ENCODE results near the gene ESPL1. TPM values are rescaled to one million over a fixed set of nuclear protein-coding genes. Genes with fewer than 3 reads are reported as not detected.

The ESPL1 gene
- total RNA-seq, 1 experiment from 2014 or later = 61.4 TPM

DNA sequence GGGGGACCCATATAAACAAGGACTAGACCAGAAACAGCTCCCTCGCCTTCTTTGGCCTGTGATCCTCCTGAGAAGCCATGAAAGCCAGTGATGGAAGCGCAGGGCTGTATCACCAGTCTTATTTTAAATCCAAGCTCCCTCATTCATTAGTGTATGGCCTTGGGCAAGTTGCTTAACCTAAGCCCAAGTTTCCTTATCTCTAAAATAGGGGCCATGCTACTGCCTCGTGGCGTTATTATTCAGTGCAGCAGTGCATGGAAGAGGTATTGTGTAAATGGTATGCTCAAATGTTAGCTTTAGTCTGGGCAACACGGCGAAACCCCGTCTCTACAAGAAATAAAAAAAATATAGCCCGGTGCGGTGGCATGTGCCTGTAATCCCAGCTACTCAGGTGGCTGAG, 9.9 kb downstream of the ESPL1 start:
- CTCF ChIA-PET = interaction anchor here (1.0 to 2.8 kb wide), 6 partner anchors 53 to 179 kb away, joined by 3 to 15 read pairs (median 3); no protein-coding TSS in a partner anchor
- Mint-ChIP-seq H3K36me3 (peaks cover 73% of the 10 kb centered on the region), H3K27ac (no peak overlapping the region), H3K27me3 (ENCODE audit: low read depth) (no peaks in the 10 kb centered on the region), H3K4me1 (no peaks in the 10 kb centered on the region), H3K4me3 (no peak overlapping the region), H3K9me3 (no peaks in the 10 kb centered on the region)
- POLR2A ChIA-PET = no interaction called here
- DNase-seq (ENCODE audit: low spot score) (no peak), ATAC-seq (no peak)
- no peak for TF ChIP-seq CREB1 (CRISPR knock-in tag; IDR thresholded peaks at IDR 0.05)
- TF ChIP-seq, protein P1, sequence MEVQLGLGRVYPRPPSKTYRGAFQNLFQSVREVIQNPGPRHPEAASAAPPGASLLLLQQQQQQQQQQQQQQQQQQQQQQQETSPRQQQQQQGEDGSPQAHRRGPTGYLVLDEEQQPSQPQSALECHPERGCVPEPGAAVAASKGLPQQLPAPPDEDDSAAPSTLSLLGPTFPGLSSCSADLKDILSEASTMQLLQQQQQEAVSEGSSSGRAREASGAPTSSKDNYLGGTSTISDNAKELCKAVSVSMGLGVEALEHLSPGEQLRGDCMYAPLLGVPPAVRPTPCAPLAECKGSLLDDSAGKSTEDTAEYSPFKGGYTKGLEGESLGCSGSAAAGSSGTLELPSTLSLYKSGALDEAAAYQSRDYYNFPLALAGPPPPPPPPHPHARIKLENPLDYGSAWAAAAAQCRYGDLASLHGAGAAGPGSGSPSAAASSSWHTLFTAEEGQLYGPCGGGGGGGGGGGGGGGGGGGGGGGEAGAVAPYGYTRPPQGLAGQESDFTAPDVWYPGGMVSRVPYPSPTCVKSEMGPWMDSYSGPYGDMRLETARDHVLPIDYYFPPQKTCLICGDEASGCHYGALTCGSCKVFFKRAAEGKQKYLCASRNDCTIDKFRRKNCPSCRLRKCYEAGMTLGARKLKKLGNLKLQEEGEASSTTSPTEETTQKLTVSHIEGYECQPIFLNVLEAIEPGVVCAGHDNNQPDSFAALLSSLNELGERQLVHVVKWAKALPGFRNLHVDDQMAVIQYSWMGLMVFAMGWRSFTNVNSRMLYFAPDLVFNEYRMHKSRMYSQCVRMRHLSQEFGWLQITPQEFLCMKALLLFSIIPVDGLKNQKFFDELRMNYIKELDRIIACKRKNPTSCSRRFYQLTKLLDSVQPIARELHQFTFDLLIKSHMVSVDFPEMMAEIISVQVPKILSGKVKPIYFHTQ (CRISPR knock-in tag; IDR thresholded peaks at IDR 0.05) = no peak

DNA sequence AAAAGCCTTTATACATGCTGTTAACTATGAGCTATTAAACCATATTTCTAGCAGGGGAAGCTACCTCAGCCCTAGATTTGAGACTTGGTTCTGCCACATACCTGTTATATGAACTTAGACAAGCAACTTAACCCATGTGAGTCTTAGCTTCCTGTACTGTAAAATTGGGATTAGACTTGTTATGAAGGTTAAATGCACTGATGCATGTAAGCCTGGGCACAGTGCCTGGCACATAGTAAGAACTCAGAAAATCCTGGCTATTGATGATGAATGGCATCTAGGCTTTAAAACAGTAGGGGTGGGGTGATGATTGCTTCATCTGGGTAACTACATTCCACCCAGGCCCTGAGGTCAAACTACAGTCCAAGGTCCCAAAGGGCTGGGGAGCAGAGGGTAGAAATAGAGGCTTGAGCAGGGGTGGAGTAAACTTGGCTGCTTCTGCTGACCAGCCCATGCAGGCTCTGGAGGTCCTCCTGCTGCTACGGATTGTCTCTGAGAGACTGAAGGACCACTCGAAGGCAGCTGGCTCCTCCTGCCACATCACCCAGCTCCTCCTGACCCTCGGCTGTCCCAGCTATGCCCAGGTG, 11.3 kb downstream of the ESPL1 start:
- Mint-ChIP-seq H3K27me3 (ENCODE audit: low read depth) (no peaks in the 10 kb centered on the region), H3K4me1 (no peaks in the 10 kb centered on the region), H3K36me3 (peaks cover 80% of the 10 kb centered on the region), H3K4me3 (no peak overlapping the region), H3K9me3 (no peaks in the 10 kb centered on the region), H3K27ac (no peak overlapping the region)
- ChIA-PET POLR2A (no interaction called here), CTCF (interaction anchor here (0.6 to 1.3 kb wide), 4 partner anchors 42 to 124 kb away, joined by 3 to 5 read pairs (median 4); partner anchors contain the start of gene AAAS)
- no peak for DNase-seq (ENCODE audit: low spot score)
- no peak for ATAC-seq
- TF ChIP-seq ZNF138 (CRISPR knock-in tag; conservative IDR thresholded peaks at IDR 0.05) (no peak), JAZF1 (CRISPR knock-in tag; IDR thresholded peaks at IDR 0.05) (no peak), NR3C1 (CRISPR knock-in tag; conservative IDR thresholded peaks at IDR 0.05; ENCODE audit: low read depth) (no peak), CREM (CRISPR knock-in tag; IDR thresholded peaks at IDR 0.05) (no peak), CBFB (CRISPR knock-in tag; IDR thresholded peaks at IDR 0.05; ENCODE audit: low read depth) (no peak), SMAD3 (CRISPR knock-in tag; IDR thresholded peaks at IDR 0.05; ENCODE audit: borderline replicate concordance) (no peak)
- TF ChIP-seq, protein P2, sequence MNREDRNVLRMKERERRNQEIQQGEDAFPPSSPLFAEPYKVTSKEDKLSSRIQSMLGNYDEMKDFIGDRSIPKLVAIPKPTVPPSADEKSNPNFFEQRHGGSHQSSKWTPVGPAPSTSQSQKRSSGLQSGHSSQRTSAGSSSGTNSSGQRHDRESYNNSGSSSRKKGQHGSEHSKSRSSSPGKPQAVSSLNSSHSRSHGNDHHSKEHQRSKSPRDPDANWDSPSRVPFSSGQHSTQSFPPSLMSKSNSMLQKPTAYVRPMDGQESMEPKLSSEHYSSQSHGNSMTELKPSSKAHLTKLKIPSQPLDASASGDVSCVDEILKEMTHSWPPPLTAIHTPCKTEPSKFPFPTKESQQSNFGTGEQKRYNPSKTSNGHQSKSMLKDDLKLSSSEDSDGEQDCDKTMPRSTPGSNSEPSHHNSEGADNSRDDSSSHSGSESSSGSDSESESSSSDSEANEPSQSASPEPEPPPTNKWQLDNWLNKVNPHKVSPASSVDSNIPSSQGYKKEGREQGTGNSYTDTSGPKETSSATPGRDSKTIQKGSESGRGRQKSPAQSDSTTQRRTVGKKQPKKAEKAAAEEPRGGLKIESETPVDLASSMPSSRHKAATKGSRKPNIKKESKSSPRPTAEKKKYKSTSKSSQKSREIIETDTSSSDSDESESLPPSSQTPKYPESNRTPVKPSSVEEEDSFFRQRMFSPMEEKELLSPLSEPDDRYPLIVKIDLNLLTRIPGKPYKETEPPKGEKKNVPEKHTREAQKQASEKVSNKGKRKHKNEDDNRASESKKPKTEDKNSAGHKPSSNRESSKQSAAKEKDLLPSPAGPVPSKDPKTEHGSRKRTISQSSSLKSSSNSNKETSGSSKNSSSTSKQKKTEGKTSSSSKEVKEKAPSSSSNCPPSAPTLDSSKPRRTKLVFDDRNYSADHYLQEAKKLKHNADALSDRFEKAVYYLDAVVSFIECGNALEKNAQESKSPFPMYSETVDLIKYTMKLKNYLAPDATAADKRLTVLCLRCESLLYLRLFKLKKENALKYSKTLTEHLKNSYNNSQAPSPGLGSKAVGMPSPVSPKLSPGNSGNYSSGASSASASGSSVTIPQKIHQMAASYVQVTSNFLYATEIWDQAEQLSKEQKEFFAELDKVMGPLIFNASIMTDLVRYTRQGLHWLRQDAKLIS (CRISPR knock-in tag; IDR thresholded peaks at IDR 0.05; ENCODE audit: borderline replicate concordance) = no peak
- TF ChIP-seq, protein P3, sequence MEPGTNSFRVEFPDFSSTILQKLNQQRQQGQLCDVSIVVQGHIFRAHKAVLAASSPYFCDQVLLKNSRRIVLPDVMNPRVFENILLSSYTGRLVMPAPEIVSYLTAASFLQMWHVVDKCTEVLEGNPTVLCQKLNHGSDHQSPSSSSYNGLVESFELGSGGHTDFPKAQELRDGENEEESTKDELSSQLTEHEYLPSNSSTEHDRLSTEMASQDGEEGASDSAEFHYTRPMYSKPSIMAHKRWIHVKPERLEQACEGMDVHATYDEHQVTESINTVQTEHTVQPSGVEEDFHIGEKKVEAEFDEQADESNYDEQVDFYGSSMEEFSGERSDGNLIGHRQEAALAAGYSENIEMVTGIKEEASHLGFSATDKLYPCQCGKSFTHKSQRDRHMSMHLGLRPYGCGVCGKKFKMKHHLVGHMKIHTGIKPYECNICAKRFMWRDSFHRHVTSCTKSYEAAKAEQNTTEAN (CRISPR knock-in tag; IDR thresholded peaks at IDR 0.05) = no peak
- TF ChIP-seq, protein P4, sequence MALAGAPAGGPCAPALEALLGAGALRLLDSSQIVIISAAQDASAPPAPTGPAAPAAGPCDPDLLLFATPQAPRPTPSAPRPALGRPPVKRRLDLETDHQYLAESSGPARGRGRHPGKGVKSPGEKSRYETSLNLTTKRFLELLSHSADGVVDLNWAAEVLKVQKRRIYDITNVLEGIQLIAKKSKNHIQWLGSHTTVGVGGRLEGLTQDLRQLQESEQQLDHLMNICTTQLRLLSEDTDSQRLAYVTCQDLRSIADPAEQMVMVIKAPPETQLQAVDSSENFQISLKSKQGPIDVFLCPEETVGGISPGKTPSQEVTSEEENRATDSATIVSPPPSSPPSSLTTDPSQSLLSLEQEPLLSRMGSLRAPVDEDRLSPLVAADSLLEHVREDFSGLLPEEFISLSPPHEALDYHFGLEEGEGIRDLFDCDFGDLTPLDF (CRISPR knock-in tag; IDR thresholded peaks at IDR 0.05) = no peak
- TF ChIP-seq, protein P5, sequence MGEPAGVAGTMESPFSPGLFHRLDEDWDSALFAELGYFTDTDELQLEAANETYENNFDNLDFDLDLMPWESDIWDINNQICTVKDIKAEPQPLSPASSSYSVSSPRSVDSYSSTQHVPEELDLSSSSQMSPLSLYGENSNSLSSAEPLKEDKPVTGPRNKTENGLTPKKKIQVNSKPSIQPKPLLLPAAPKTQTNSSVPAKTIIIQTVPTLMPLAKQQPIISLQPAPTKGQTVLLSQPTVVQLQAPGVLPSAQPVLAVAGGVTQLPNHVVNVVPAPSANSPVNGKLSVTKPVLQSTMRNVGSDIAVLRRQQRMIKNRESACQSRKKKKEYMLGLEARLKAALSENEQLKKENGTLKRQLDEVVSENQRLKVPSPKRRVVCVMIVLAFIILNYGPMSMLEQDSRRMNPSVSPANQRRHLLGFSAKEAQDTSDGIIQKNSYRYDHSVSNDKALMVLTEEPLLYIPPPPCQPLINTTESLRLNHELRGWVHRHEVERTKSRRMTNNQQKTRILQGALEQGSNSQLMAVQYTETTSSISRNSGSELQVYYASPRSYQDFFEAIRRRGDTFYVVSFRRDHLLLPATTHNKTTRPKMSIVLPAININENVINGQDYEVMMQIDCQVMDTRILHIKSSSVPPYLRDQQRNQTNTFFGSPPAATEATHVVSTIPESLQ (CRISPR knock-in tag; IDR thresholded peaks at IDR 0.05) = no peak
- TF ChIP-seq, protein P6, sequence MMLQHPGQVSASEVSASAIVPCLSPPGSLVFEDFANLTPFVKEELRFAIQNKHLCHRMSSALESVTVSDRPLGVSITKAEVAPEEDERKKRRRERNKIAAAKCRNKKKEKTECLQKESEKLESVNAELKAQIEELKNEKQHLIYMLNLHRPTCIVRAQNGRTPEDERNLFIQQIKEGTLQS (CRISPR knock-in tag; conservative IDR thresholded peaks at IDR 0.05) = no peak
- TF ChIP-seq, protein P7, sequence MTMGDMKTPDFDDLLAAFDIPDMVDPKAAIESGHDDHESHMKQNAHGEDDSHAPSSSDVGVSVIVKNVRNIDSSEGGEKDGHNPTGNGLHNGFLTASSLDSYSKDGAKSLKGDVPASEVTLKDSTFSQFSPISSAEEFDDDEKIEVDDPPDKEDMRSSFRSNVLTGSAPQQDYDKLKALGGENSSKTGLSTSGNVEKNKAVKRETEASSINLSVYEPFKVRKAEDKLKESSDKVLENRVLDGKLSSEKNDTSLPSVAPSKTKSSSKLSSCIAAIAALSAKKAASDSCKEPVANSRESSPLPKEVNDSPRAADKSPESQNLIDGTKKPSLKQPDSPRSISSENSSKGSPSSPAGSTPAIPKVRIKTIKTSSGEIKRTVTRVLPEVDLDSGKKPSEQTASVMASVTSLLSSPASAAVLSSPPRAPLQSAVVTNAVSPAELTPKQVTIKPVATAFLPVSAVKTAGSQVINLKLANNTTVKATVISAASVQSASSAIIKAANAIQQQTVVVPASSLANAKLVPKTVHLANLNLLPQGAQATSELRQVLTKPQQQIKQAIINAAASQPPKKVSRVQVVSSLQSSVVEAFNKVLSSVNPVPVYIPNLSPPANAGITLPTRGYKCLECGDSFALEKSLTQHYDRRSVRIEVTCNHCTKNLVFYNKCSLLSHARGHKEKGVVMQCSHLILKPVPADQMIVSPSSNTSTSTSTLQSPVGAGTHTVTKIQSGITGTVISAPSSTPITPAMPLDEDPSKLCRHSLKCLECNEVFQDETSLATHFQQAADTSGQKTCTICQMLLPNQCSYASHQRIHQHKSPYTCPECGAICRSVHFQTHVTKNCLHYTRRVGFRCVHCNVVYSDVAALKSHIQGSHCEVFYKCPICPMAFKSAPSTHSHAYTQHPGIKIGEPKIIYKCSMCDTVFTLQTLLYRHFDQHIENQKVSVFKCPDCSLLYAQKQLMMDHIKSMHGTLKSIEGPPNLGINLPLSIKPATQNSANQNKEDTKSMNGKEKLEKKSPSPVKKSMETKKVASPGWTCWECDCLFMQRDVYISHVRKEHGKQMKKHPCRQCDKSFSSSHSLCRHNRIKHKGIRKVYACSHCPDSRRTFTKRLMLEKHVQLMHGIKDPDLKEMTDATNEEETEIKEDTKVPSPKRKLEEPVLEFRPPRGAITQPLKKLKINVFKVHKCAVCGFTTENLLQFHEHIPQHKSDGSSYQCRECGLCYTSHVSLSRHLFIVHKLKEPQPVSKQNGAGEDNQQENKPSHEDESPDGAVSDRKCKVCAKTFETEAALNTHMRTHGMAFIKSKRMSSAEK (CRISPR knock-in tag; IDR thresholded peaks at IDR 0.05; ENCODE audit: borderline replicate concordance) = no peak
- TF ChIP-seq, protein P8, sequence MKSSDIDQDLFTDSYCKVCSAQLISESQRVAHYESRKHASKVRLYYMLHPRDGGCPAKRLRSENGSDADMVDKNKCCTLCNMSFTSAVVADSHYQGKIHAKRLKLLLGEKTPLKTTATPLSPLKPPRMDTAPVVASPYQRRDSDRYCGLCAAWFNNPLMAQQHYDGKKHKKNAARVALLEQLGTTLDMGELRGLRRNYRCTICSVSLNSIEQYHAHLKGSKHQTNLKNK (CRISPR knock-in tag; IDR thresholded peaks at IDR 0.05) = no peak
- TF ChIP-seq, protein P9, sequence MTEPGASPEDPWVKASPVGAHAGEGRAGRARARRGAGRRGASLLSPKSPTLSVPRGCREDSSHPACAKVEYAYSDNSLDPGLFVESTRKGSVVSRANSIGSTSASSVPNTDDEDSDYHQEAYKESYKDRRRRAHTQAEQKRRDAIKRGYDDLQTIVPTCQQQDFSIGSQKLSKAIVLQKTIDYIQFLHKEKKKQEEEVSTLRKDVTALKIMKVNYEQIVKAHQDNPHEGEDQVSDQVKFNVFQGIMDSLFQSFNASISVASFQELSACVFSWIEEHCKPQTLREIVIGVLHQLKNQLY (CRISPR knock-in tag; IDR thresholded peaks at IDR 0.05) = no peak

All from WTC11 (cell line).